Smooth muscle cell (in vitro differentiated cells): ENCODE results near the gene ICOS. TPM values are rescaled to one million over a fixed set of nuclear protein-coding genes. Genes with fewer than 3 reads are reported as not detected.

Experiments used
- DNase-seq: peaks from one replicate; lab custom pipeline; 2025; ENCODE audit not compliant: unreplicated experiment; lab: John Stamatoyannopoulos, UW
- H2AFZ ChIP-seq: fragments of 200-600 bp; sonication (generic); 2 replicates; pipeline ENCODE4 v1.6.0; 2016; ENCODE audit warnings: antibody characterized with exemption, low read depth, mild to moderate bottlenecking
- H3F3A ChIP-seq: fragments of 200-600 bp; sonication (generic); 2 replicates; pipeline ENCODE4 v1.6.0; 2017; ENCODE audit warnings: antibody characterized with exemption, low read depth
- H3K27ac ChIP-seq: fragments of 200-600 bp; sonication (generic); 2 replicates; pipeline ENCODE4 v1.5.1; 2016; ENCODE audit warnings: low read depth, mild to moderate bottlenecking
- H3K27me3 ChIP-seq: fragments of 200-600 bp; sonication (generic); 2 replicates; pipeline ENCODE4 v1.6.1; 2016; ENCODE audit warnings: low read depth, mild to moderate bottlenecking
- H3K36me3 ChIP-seq: fragments of 200-600 bp; sonication (generic); 2 replicates; pipeline ENCODE4 v1.5.1; 2016; ENCODE audit warnings: low read depth
- H3K4me1 ChIP-seq: fragments of 200-600 bp; sonication (generic); 2 replicates; pipeline ENCODE4 v1.5.1; 2016; ENCODE audit warnings: low read depth
- H3K4me2 ChIP-seq: fragments of 200-600 bp; sonication (generic); 2 replicates; pipeline ENCODE4 v1.6.0; 2016; ENCODE audit warnings: mild to moderate bottlenecking
- H3K4me3 ChIP-seq: fragments of 200-600 bp; sonication (generic); 2 replicates; pipeline ENCODE4 v1.5.1; 2016; ENCODE audit warnings: mild to moderate bottlenecking
- H3K79me2 ChIP-seq: fragments of 200-600 bp; sonication (generic); 2 replicates; pipeline ENCODE4 v1.6.0; 2016; ENCODE audit warnings: low read depth, mild to moderate bottlenecking
- H3K9ac ChIP-seq: fragments of 200-600 bp; sonication (generic); 2 replicates; pipeline ENCODE4 v1.6.0; 2016; ENCODE audit warnings: low read depth
- H3K9me3 ChIP-seq: fragments of 200-600 bp; sonication (generic); replicated peaks from 2 replicates; pipeline ENCODE4 v1.5.1; 2016; ENCODE audit warnings: low read depth
- H4K20me1 ChIP-seq: fragments of 200-600 bp; sonication (generic); 2 replicates; pipeline ENCODE4 v1.6.0; 2016; ENCODE audit warnings: low read depth
- CTCF ChIP-seq: fragments of 200-600 bp; sonication (generic); IDR thresholded peaks from 2 replicates; pipeline ENCODE4 v1.5.1; 2017; ENCODE audit warnings: borderline replicate concordance, mild to moderate bottlenecking, antibody characterized with exemption; ENCODE audit not compliant: insufficient read depth, poor library complexity, severe bottlenecking
- WGBS: methylation state at CpG from one replicate; pipeline ENCODE4 v1.1.7; 2016; ENCODE audit warnings: low lambda C conversion rate; 5-methylcytosine and 5-hydroxymethylcytosine counted together
- polyA plus RNA-seq: library from polyadenylated mRNA; unstranded; fragments of >200 nt; fragmentation: Nextera tagmentation; extraction: Ambion mirVana; gene quantifications from 2 replicates; pipeline ENCODE4 v1.2.1, GENCODE V29; 2016
- total RNA-seq: library from RNA; depleted of rRNA; stranded (reverse); fragments of >200 nt; gene quantifications from 2 replicates; pipeline ENCODE4 v1.2.3, GENCODE V29; 2014

The ICOS gene
- total and polyA plus RNA-seq, 2 experiments from 2014 or later, result not detected

- Histone ChIP-seq H3K4me2 (no peak overlapping the region), H3K27ac (no peak overlapping the region)
These were observed 21.9 kb upstream of the ICOS start for GRCh38 chr2:203914546-203915182.

GRCh38 chr2:203915256-203915655, 21.3 kb upstream of the ICOS start:
- no peak overlapping the region for H2AFZ ChIP-seq
- WGBS, result 97% methylated on average over 7 of the region's 7 CpGs

More at GRCh38 chr2:203914546-203915182, 21.9 kb upstream of the ICOS start:
- no peak for TF ChIP-seq CTCF
- 86% methylated on average over 8 of the region's 8 CpGs for WGBS
- H4K20me1 ChIP-seq, result no peaks in the 10 kb centered on the region
- no peak overlapping the region for H3K9ac ChIP-seq
- H3K27me3 ChIP-seq, result no peaks in the 10 kb centered on the region
- H3K4me3 ChIP-seq, result no peak overlapping the region
- no peaks in the 10 kb centered on the region for H3K4me1 ChIP-seq
- H3K79me2 ChIP-seq, result no peaks in the 10 kb centered on the region
- no peak overlapping the region for H2AFZ ChIP-seq
- no peaks in the 10 kb centered on the region for H3K36me3 ChIP-seq
- no peak for DNase-seq
- H3K9me3 ChIP-seq, result no peaks in the 10 kb centered on the region
- no peaks in the 10 kb centered on the region for H3F3A ChIP-seq

DNA sequence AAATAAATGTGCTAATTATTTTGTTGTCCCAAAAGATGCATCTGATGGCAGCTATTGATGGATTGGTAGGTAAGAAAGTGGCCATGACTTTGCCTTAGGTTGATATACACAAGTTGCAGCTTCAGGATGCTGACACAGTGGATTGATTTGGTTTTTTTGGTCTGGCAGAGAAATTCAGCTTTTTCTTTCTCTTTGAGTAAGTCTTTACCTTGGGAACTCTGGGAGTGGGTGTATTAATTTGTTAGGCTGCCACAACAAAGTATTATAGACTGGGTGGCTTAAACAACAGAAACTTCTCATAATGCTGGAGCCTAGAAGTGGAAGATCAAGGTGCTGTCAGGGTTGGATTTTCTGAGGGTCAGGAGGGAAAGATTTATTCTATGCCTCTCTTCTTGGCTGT, 19.8 kb upstream of the ICOS start:
- Histone ChIP-seq H3K4me1 (no peaks in the 10 kb centered on the region), H3K27me3 (no peaks in the 10 kb centered on the region)

More at GRCh38 chr2:203915256-203915655, 21.3 kb upstream of the ICOS start:
- H3K9me3 ChIP-seq, result no peaks in the 10 kb centered on the region
- H3K36me3 ChIP-seq, result no peaks in the 10 kb centered on the region
- no peaks in the 10 kb centered on the region for H4K20me1 ChIP-seq
- DNase-seq, result no peak
- H3K9ac ChIP-seq, result no peak overlapping the region
- no peak overlapping the region for H3K4me3 ChIP-seq
- no peaks in the 10 kb centered on the region for H3K4me1 ChIP-seq
- no peaks in the 10 kb centered on the region for H3F3A ChIP-seq
- no peak overlapping the region for H3K4me2 ChIP-seq
- no peak overlapping the region for H3K27ac ChIP-seq
- no peaks in the 10 kb centered on the region for H3K27me3 ChIP-seq
- TF ChIP-seq CTCF, result no peak
- H3K79me2 ChIP-seq, result no peaks in the 10 kb centered on the region

More for the DNA sequence above, 19.8 kb upstream of the ICOS start:
- H3K9ac ChIP-seq, result no peak overlapping the region
- no peaks in the 10 kb centered on the region for H3F3A ChIP-seq
- no peaks in the 10 kb centered on the region for H3K36me3 ChIP-seq
- DNase-seq, result no peak
- no peaks in the 10 kb centered on the region for H3K9me3 ChIP-seq
- no peak overlapping the region for H3K27ac ChIP-seq
- no peak overlapping the region for H3K4me3 ChIP-seq
- H4K20me1 ChIP-seq, result no peaks in the 10 kb centered on the region
- no peak overlapping the region for H2AFZ ChIP-seq
- H3K4me2 ChIP-seq, result no peak overlapping the region
- TF ChIP-seq CTCF, result no peak
- no peaks in the 10 kb centered on the region for H3K79me2 ChIP-seq
